ENCODE data around the gene TEDC2. TPM values are rescaled to one million over a fixed set of nuclear protein-coding genes. Genes with fewer than 3 reads are reported as not detected.

TEDC2 gene
- total RNA-seq, 1 donor from 2014 or later: 8.4 TPM

- DNase-seq: no peak
Measured at GRCh38 chr16:2496223-2497115, 36.6 kb downstream of the TEDC2 start.

GRCh38 chr16:2497116-2497630 lies 37.3 kb downstream of the TEDC2 start:
- no peak for DNase-seq

- DNase-seq: no peak
Measured at GRCh38 chr16:2497695-2498484, 38.0 kb downstream of the TEDC2 start.

- no peak for DNase-seq
Measured at GRCh38 chr16:2498531-2499253, 38.8 kb downstream of the TEDC2 start.

- DNase-seq: no peak
Measured at GRCh38 chr16:2499454-2499853, 39.5 kb downstream of the TEDC2 start.

GRCh38 chr16:2499890-2500429 lies 40.1 kb downstream of the TEDC2 start:
- DNase-seq: no peak

GRCh38 chr16:2500430-2500917 lies 40.6 kb downstream of the TEDC2 start:
- no peak for DNase-seq

- peak; percentile 89 for DNase-seq
Measured at GRCh38 chr16:2500918-2501750, 41.2 kb downstream of the TEDC2 start.

- no peak for DNase-seq
Measured at GRCh38 chr16:2501946-2502895, 42.3 kb downstream of the TEDC2 start.

GRCh38 chr16:2505695-2506094 lies 45.8 kb downstream of the TEDC2 start:
- no peak for DNase-seq

GRCh38 chr16:2507052-2507659 lies 47.2 kb downstream of the TEDC2 start:
- DNase-seq: no peak

GRCh38 chr16:2507665-2508064 lies 47.8 kb downstream of the TEDC2 start:
- DNase-seq: no peak

GRCh38 chr16:2508722-2509400 lies 49.0 kb downstream of the TEDC2 start:
- no peak for DNase-seq

- peak; percentile 47 for DNase-seq
Measured at GRCh38 chr16:2511128-2511800, 51.4 kb downstream of the TEDC2 start.

GRCh38 chr16:2511996-2512734 lies 52.3 kb downstream of the TEDC2 start:
- DNase-seq: no peak

- no peak for DNase-seq
Measured at GRCh38 chr16:2512735-2513404, 53.0 kb downstream of the TEDC2 start.
